Neuronal stem cell (in vitro differentiated cells): ENCODE results near the gene AGTPBP1.
"Not testable (repeated sequence)": the region's sequence is repeated elsewhere in the genome, so short reads cannot be mapped to it uniquely, and the experiment has no call there.

Experiments used
- DNase-seq: peaks from one replicate; pipeline ENCODE4 v3.0.0-alpha.2; 2013; ENCODE audit warnings: low spot score
- H2AFZ ChIP-seq: one replicate; pipeline ENCODE4 v1.6.1; 2013; ENCODE audit warnings: mild to moderate bottlenecking, low read length, inconsistent platforms
- H2AK5ac ChIP-seq: 2 replicates; pipeline ENCODE4 v1.6.1; 2013; ENCODE audit warnings: low read depth, mild to moderate bottlenecking, inconsistent platforms, low read length, moderate library complexity, mixed read lengths
- H2BK120ac ChIP-seq: 2 replicates; pipeline ENCODE4 v1.6.1; 2013; ENCODE audit warnings: low read depth, mild to moderate bottlenecking, inconsistent platforms, low read length, moderate library complexity, mixed read lengths
- H2BK12ac ChIP-seq: one replicate; pipeline ENCODE4 v1.6.1; 2013; ENCODE audit warnings: low read length, inconsistent platforms
- H2BK15ac ChIP-seq: 2 replicates; pipeline ENCODE4 v1.6.1; 2013; ENCODE audit warnings: mild to moderate bottlenecking, low read length, inconsistent platforms, mixed read lengths
- H2BK5ac ChIP-seq: one replicate; pipeline ENCODE4 v1.6.1; 2013; ENCODE audit warnings: inconsistent platforms, mild to moderate bottlenecking, low read length, moderate library complexity
- H3K14ac ChIP-seq: one replicate; pipeline ENCODE4 v1.6.1; 2013; ENCODE audit warnings: low read length, inconsistent platforms
- H3K18ac ChIP-seq: 2 replicates; pipeline ENCODE4 v1.6.1; 2013; ENCODE audit warnings: low read length, inconsistent platforms
- H3K23ac ChIP-seq: 2 replicates; pipeline ENCODE4 v1.6.1; 2013; ENCODE audit warnings: low read depth, mild to moderate bottlenecking, mixed read lengths, low read length, inconsistent platforms; ENCODE audit not compliant: poor library complexity
- H3K27ac ChIP-seq: replicated peaks from 3 replicates; pipeline ENCODE4 v1.5.1; 2013; ENCODE audit warnings: low read length, inconsistent platforms
- H3K27me3 ChIP-seq, 3 experiments: 2 replicates each; pipeline ENCODE4 v1.6.1; 2013; ENCODE audit warnings: low read length in 3 of 3, mild to moderate bottlenecking in 2 of 3, inconsistent platforms in 1 of 3, low read depth in 1 of 3, mixed read lengths in 1 of 3, moderate library complexity in 1 of 3; ENCODE audit not compliant: control insufficient read depth in 3 of 3, insufficient read depth in 3 of 3
- H3K36me3 ChIP-seq, 2 donors: replicated peaks in 1 of 2; 2 replicates each; pipeline ENCODE4 v1.6.1; 2013; ENCODE audit warnings: low read length in 2 of 2; ENCODE audit not compliant: control insufficient read depth in 2 of 2, insufficient read depth in 2 of 2
- H3K4ac ChIP-seq: 2 replicates; pipeline ENCODE4 v1.6.1; 2013; ENCODE audit warnings: inconsistent platforms, mild to moderate bottlenecking, low read length, moderate library complexity
- H3K4me1 ChIP-seq, 2 donors: 1 replicate in 1 of 2; 2 replicates in 1 of 2; pipeline ENCODE4 v1.6.1; 2013; ENCODE audit warnings: low read length in 2 of 2, low read depth in 1 of 2; ENCODE audit not compliant: control insufficient read depth in 2 of 2, insufficient read depth in 1 of 2
- H3K4me2 ChIP-seq: one replicate; pipeline ENCODE4 v1.6.1; 2013; ENCODE audit warnings: mild to moderate bottlenecking, low read length, inconsistent platforms; ENCODE audit not compliant: insufficient read depth, poor library complexity, severe bottlenecking
- H3K4me3 ChIP-seq, 2 donors: 2 replicates each; pipeline ENCODE4 v1.5.1; 2013; ENCODE audit warnings: low read length in 2 of 2, mild to moderate bottlenecking in 2 of 2, inconsistent platforms in 1 of 2, moderate library complexity in 1 of 2
- H3K79me1 ChIP-seq: one replicate; pipeline ENCODE4 v1.6.1; 2013; ENCODE audit warnings: low read depth, mild to moderate bottlenecking, inconsistent platforms, low read length, moderate library complexity
- H3K9ac ChIP-seq: one replicate; pipeline ENCODE4 v1.6.1; 2013; ENCODE audit warnings: mild to moderate bottlenecking, low read depth, low read length, inconsistent platforms; ENCODE audit not compliant: poor library complexity
- H3K9me3 ChIP-seq, 2 donors: replicated peaks in 1 of 2; 2 replicates each; pipeline versions ENCODE3 to v1.6.1; 2013; ENCODE audit warnings: low read length in 2 of 2, mild to moderate bottlenecking in 2 of 2, inconsistent platforms in 1 of 2, low read depth in 1 of 2, mixed read lengths in 1 of 2, moderate library complexity in 1 of 2; ENCODE audit not compliant: control insufficient read depth in 2 of 2, insufficient read depth in 1 of 2
- H4K8ac ChIP-seq: one replicate; pipeline ENCODE4 v1.6.1; 2013; ENCODE audit warnings: low read depth, mild to moderate bottlenecking, inconsistent platforms, low read length, moderate library complexity
- H4K91ac ChIP-seq: one replicate; pipeline ENCODE4 v1.6.1; 2013; ENCODE audit warnings: low read length, low read depth, mild to moderate bottlenecking, inconsistent platforms; ENCODE audit not compliant: poor library complexity
- WGBS, 2 donors: extraction: QIAGEN DNeasy Blood & Tissue Kit; methylation state at CpG; one replicate each; pipeline ENCODE4 v1.1.7; 2013; ENCODE audit warnings: missing lambda C conversion rate in 2 of 2, mixed read lengths in 1 of 2; ENCODE audit not compliant: insufficient read length in 2 of 2, insufficient replicate concordance in 1 of 2; ENCODE audit errors: extremely low coverage in 2 of 2; 5-methylcytosine and 5-hydroxymethylcytosine counted together

AGTPBP1 gene

DNA sequence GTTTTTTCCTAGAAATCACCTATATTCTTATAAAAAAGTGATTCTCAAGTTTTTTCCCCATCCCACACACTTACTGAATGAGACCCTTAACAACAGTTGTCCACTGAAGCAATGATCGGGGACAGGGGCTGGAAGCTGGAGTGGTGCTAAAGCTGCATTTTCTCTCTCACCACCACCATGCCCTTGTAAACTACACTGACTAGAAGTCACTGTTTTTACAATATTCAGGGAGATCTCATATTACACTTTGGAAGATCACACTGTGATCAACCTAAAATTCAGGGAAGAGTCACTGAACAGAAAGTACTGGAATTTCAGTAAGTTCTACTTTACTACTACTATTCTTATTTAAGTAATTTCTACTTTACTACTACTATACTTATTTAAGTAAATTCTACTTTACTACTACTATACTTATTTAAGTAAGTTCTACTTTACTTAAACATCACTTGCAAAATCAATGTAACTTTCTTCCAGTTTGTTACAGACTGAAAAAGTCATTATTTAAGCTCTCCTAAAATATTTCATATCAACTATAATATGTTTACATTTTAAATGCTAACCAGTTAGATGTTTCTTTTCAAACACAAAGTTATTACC is 164.3 kb downstream of the AGTPBP1 start:
- Histone ChIP-seq H2BK5ac (no peak overlapping the region), H2BK12ac (no peak overlapping the region), H3K27ac (no peak overlapping the region), H2AK5ac (no peak overlapping the region), H4K8ac (no peak overlapping the region), H3K14ac (no peak overlapping the region), H3K9me3 (peaks cover 0 to 3% of the 10 kb centered on the region in 2 donors), H3K27me3 (no peaks in the 10 kb centered on the region), H3K4me1 (no peaks in the 10 kb centered on the region), H3K36me3 (peaks cover 1 to 35% of the 10 kb centered on the region in 2 donors), H3K4me2 (no peak overlapping the region), H2BK15ac (no peak overlapping the region), H3K4me3 (no peak overlapping the region), H2AFZ (no peak overlapping the region), H3K18ac (no peak overlapping the region), H2BK120ac (no peak overlapping the region), H3K79me1 (no peaks in the 10 kb centered on the region), H3K23ac (no peak overlapping the region), H4K91ac (no peak overlapping the region), H3K4ac (no peak overlapping the region), H3K9ac (no peak overlapping the region)
- no CpG with 5 or more reads among the region's 1 CpG for WGBS, 2 donors
- no peak for DNase-seq

- H4K8ac ChIP-seq: no peak overlapping the region
- no peak overlapping the region for H3K4me2 ChIP-seq
- H3K4ac ChIP-seq: no peak overlapping the region
- H2BK12ac ChIP-seq: no peak overlapping the region
- H2AK5ac ChIP-seq: no peak overlapping the region
- H3K79me1 ChIP-seq: no peaks in the 10 kb centered on the region
- H3K23ac ChIP-seq: no peak overlapping the region
- no peak overlapping the region for H3K18ac ChIP-seq
- no peak overlapping the region for H2BK15ac ChIP-seq
- H4K91ac ChIP-seq: no peak overlapping the region
- H3K9ac ChIP-seq: no peak overlapping the region
- no peak overlapping the region for H3K27ac ChIP-seq
- peaks cover 0 to 3% of the 10 kb centered on the region in 2 donors for H3K9me3 ChIP-seq
- H2BK120ac ChIP-seq: no peak overlapping the region
- H2AFZ ChIP-seq: no peak overlapping the region
- H3K14ac ChIP-seq: no peak overlapping the region
- no peaks in the 10 kb centered on the region for H3K4me1 ChIP-seq
- H3K27me3 ChIP-seq: no peaks in the 10 kb centered on the region
- H2BK5ac ChIP-seq: no peak overlapping the region
- peaks cover 0 to 37% of the 10 kb centered on the region in 2 donors for H3K36me3 ChIP-seq
- no peak for DNase-seq
- H3K4me3 ChIP-seq: no peak overlapping the region
Measured at GRCh38 chr9:85575868-85576267, 165.9 kb downstream of the AGTPBP1 start.

DNA sequence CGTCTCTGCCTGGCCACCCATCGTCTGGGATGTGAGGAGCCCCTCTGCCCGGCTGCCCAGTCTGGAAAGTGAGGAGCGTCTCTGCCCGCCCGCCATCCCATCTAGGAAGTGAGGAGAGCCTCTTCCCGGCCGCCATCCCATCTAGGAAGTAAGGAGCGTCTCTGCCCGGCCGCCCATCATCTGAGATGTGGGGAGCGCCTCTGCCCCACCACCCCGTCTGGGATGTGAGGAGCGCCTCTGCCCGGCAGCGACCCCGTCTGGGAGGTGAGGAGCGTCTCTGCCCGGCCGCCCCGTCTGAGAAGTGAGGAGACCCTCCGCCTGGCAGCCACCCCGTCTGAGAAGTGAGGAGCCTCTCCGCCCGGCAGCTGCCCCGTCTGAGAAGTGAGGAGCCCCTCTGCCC is 168.2 kb downstream of the AGTPBP1 start:
- not testable (repeated sequence) for DNase-seq, H3K23ac ChIP-seq, H3K14ac ChIP-seq, H3K9me3 ChIP-seq, H3K18ac ChIP-seq, H3K9ac ChIP-seq, H4K8ac ChIP-seq, H2BK5ac ChIP-seq, H2BK12ac ChIP-seq, H2AFZ ChIP-seq, H2BK15ac ChIP-seq, H3K27me3 ChIP-seq, H3K4me1 ChIP-seq, H3K79me1 ChIP-seq, H2BK120ac ChIP-seq, H4K91ac ChIP-seq, H2AK5ac ChIP-seq, H3K4ac ChIP-seq, H3K4me2 ChIP-seq, H3K27ac ChIP-seq, H3K4me3 ChIP-seq
- H3K36me3 ChIP-seq: peaks cover 0 to 31% of the 10 kb centered on the region in 2 donors
- WGBS, 2 donors: no CpG with 5 or more reads among the region's 26 CpGs

DNA sequence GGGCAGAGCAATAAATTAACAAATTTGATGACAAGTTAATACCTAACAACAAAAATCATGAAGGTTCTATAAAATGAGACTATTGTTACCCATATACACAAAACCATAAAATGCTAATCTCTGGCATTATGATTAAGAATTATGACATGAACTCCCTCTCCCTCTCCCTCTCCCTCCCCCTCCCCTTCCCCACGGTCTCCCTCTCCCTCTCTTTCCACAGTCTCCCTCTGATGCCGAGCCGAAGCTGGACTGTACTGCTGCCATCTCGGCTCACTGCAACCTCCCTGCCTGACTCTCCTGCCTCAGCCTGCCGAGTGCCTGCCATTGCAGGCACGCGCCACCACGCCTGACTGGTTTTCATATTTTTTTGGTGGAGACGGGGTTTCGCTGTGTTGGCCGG is 168.8 kb downstream of the AGTPBP1 start:
- not testable (repeated sequence) for H3K9me3 ChIP-seq

More for the DNA sequence above, 168.8 kb downstream of the AGTPBP1 start:
- peaks cover 0 to 27% of the 10 kb centered on the region in 2 donors for H3K36me3 ChIP-seq
- H3K4me1 ChIP-seq, H3K9ac ChIP-seq, H3K14ac ChIP-seq, H3K23ac ChIP-seq, H3K4ac ChIP-seq, DNase-seq, H4K8ac ChIP-seq, H2BK120ac ChIP-seq, H2AFZ ChIP-seq, H3K79me1 ChIP-seq, H4K91ac ChIP-seq, H2AK5ac ChIP-seq, H2BK12ac ChIP-seq, H2BK5ac ChIP-seq, H3K4me3 ChIP-seq, H3K18ac ChIP-seq, H3K27ac ChIP-seq, H2BK15ac ChIP-seq, H3K27me3 ChIP-seq, H3K4me2 ChIP-seq: not testable (repeated sequence)
- no CpG with 5 or more reads among the region's 11 CpGs for WGBS, 2 donors
